ENCODE measurements around the gene FBLN2.

- TF ChIP-seq, protein P1, sequence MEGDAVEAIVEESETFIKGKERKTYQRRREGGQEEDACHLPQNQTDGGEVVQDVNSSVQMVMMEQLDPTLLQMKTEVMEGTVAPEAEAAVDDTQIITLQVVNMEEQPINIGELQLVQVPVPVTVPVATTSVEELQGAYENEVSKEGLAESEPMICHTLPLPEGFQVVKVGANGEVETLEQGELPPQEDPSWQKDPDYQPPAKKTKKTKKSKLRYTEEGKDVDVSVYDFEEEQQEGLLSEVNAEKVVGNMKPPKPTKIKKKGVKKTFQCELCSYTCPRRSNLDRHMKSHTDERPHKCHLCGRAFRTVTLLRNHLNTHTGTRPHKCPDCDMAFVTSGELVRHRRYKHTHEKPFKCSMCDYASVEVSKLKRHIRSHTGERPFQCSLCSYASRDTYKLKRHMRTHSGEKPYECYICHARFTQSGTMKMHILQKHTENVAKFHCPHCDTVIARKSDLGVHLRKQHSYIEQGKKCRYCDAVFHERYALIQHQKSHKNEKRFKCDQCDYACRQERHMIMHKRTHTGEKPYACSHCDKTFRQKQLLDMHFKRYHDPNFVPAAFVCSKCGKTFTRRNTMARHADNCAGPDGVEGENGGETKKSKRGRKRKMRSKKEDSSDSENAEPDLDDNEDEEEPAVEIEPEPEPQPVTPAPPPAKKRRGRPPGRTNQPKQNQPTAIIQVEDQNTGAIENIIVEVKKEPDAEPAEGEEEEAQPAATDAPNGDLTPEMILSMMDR (IDR thresholded peaks at IDR 0.05 in 2 of 3, conservative IDR thresholded peaks at IDR 0.05 in 1 of 3; ENCODE audit: borderline replicate concordance in 1 of 3, insufficient read depth in 1 of 3, low read depth in 2 of 3, low read length in 2 of 3): no peak
- TF ChIP-seq EZH2phosphoT487 (IDR thresholded peaks at IDR 0.05; ENCODE audit: borderline replicate concordance) (no peak), POLR2AphosphoS5 (IDR thresholded peaks at IDR 0.05; ENCODE audit: low read depth, low read length) (no peak), ZNF274 (IDR thresholded peaks at IDR 0.05; ENCODE audit: low read depth, low read length) (no peak), ZBTB33 (IDR thresholded peaks at IDR 0.05; ENCODE audit: extremely low read depth, insufficient replicate concordance, low read length) (no peak), POLR2A (IDR thresholded peaks at IDR 0.05; ENCODE audit: borderline replicate concordance, extremely low read depth, insufficient read depth, insufficient read length) (no peak), EZH2 (IDR thresholded peaks at IDR 0.05) (no peak), ZFX (IDR thresholded peaks at IDR 0.05) (no peak), ELF1 (IDR thresholded peaks at IDR 0.05; ENCODE audit: borderline replicate concordance, low read depth) (no peak)
- TF ChIP-seq, protein P2, sequence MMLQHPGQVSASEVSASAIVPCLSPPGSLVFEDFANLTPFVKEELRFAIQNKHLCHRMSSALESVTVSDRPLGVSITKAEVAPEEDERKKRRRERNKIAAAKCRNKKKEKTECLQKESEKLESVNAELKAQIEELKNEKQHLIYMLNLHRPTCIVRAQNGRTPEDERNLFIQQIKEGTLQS (IDR thresholded peaks at IDR 0.05): no peak
These were observed 24.1 kb downstream of the FBLN2 start for GRCh38 chr3:13572926-13573623.

Measured in HCT116 (cell line).